ENCODE results near the gene COP1.

DNA sequence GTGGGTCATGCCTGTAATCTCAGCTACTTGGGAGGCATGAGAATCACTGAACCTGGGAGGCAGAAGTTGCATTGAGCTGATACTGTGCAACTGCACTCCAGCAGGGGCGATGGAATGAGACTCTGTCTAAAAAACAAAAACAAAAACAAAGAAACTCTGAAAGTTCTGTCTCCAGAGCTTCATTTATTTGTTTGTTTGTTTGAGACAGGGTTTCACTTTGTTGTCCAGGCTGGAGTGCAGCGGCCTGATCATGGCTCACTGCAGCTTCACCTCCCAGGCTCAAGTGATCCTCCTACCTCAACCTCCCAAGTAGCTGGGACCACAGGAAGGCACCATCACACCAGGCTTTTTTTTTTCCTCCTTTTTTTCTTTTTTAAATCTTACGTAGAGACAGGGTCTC lies 271.9 kb downstream of the COP1 start:
- TF ChIP-seq, protein P1, sequence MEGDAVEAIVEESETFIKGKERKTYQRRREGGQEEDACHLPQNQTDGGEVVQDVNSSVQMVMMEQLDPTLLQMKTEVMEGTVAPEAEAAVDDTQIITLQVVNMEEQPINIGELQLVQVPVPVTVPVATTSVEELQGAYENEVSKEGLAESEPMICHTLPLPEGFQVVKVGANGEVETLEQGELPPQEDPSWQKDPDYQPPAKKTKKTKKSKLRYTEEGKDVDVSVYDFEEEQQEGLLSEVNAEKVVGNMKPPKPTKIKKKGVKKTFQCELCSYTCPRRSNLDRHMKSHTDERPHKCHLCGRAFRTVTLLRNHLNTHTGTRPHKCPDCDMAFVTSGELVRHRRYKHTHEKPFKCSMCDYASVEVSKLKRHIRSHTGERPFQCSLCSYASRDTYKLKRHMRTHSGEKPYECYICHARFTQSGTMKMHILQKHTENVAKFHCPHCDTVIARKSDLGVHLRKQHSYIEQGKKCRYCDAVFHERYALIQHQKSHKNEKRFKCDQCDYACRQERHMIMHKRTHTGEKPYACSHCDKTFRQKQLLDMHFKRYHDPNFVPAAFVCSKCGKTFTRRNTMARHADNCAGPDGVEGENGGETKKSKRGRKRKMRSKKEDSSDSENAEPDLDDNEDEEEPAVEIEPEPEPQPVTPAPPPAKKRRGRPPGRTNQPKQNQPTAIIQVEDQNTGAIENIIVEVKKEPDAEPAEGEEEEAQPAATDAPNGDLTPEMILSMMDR (optimal IDR thresholded peaks at IDR 0.05 in 1 of 3, IDR thresholded peaks at IDR 0.05 in 1 of 3, conservative IDR thresholded peaks at IDR 0.05 in 1 of 3; ENCODE audit: extremely low read depth in 1 of 3, insufficient read depth in 2 of 3, low read length in 3 of 3): no peak
- TF ChIP-seq EZH2 (IDR thresholded peaks at IDR 0.05; ENCODE audit: low read length): no peak
